GM06990 (cell line): ENCODE data around the gene SEC23IP.

Source experiments
- DNase-seq: peaks from one replicate; pipeline ENCODE4 v3.0.0-alpha.2; 2011; ENCODE audit not compliant: insufficient read length; ENCODE audit errors: extremely low read depth
- H3K27me3 ChIP-seq: replicated peaks from 2 replicates; pipeline ENCODE4 v1.6.0; 2011; ENCODE audit warnings: low read length; ENCODE audit not compliant: control insufficient read depth, insufficient read depth
- H3K36me3 ChIP-seq: 2 replicates; pipeline ENCODE4 v1.5.1; 2011; ENCODE audit warnings: low read length; ENCODE audit not compliant: control insufficient read depth, insufficient read depth
- H3K4me3 ChIP-seq: replicated peaks from 2 replicates; pipeline ENCODE4 v1.5.1; 2011; ENCODE audit warnings: low read depth, mild to moderate bottlenecking, control low read depth, low read length
- TF ChIP-seq, protein P1 (sequence below): IDR thresholded peaks from 2 replicates; pipeline ENCODE4 v1.5.1; 2011; ENCODE audit warnings: low read length, control low read depth, mild to moderate bottlenecking, inconsistent platforms; ENCODE audit not compliant: insufficient read depth, poor library complexity, severe bottlenecking

SEC23IP gene

DNA sequence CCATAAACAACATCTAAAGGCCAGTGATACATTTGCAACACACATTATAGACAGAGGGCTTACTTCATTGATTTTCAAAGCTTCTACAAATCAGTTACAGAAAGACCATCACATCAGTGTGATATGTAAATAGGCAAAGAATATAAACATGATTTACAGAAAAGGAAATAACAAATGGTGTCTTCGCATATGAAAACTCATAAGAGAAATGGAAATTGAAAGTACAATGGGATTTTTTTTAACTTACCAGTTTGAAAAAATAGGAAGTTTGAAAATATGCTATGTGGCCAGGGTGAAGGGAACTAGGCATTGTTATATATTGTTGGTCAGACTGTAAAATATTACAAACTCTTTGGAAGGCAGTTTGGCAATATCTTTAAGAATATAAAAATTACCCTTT lies 27.3 kb downstream of the SEC23IP start:
- Histone ChIP-seq H3K4me3 (no peak overlapping the region), H3K36me3 (peaks cover 10% of the 10 kb centered on the region), H3K27me3 (no peaks in the 10 kb centered on the region)
- peak; percentile 18 for DNase-seq
- TF ChIP-seq, protein P1, sequence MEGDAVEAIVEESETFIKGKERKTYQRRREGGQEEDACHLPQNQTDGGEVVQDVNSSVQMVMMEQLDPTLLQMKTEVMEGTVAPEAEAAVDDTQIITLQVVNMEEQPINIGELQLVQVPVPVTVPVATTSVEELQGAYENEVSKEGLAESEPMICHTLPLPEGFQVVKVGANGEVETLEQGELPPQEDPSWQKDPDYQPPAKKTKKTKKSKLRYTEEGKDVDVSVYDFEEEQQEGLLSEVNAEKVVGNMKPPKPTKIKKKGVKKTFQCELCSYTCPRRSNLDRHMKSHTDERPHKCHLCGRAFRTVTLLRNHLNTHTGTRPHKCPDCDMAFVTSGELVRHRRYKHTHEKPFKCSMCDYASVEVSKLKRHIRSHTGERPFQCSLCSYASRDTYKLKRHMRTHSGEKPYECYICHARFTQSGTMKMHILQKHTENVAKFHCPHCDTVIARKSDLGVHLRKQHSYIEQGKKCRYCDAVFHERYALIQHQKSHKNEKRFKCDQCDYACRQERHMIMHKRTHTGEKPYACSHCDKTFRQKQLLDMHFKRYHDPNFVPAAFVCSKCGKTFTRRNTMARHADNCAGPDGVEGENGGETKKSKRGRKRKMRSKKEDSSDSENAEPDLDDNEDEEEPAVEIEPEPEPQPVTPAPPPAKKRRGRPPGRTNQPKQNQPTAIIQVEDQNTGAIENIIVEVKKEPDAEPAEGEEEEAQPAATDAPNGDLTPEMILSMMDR: no peak

GRCh38 chr10:119928411-119928810 lies 35.9 kb downstream of the SEC23IP start:
- H3K36me3 ChIP-seq: peaks cover 7% of the 10 kb centered on the region
- H3K27me3 ChIP-seq: no peaks in the 10 kb centered on the region
- DNase-seq: no peak
- TF ChIP-seq, protein P1: no peak
- no peak overlapping the region for H3K4me3 ChIP-seq

DNA sequence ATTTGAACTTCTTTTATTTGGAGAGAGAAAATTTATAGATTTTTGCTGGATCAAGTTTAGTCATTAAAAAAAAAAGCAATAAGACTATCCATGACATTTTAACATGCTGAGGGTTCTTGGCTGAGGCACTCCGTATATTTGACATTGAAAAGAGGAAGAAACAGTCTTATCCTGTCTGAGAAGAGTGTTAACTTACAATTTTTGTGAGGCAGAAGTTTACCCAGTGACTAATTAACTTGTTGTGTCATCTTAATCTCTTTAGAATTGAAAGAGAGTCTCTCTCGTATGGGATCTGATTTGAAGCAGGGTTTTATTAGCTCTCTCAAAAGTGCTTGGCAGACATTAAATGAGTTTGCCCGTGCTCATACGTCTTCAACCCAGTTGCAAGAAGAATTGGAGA lies 39.3 kb downstream of the SEC23IP start:
- TF ChIP-seq, protein P1: no peak
- Histone ChIP-seq H3K4me3 (no peak overlapping the region), H3K36me3 (peaks cover 4% of the 10 kb centered on the region), H3K27me3 (no peaks in the 10 kb centered on the region)
- no peak for DNase-seq

DNA sequence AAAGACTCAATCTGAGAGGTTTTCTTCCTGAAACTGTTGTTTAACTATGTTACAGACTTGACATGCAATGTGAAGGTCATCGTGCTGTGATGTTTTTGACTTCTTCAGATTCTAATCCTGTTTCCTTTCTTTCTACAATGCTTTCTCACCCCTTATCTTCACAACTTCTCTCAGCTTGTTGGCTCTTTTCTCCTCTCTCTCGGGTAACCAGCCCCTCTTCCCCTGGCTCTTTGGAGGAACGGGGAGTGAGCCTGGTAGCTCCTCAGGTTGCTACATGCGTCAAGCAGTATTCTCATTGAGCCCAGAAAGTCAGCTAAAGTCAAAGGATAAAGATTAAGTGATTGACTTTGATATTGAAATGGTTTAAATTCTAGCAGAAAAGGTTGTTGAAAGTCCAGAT lies 40.1 kb downstream of the SEC23IP start:
- TF ChIP-seq, protein P1: no peak
- no peak for DNase-seq
- H3K27me3 ChIP-seq: no peaks in the 10 kb centered on the region
- peaks cover 3% of the 10 kb centered on the region for H3K36me3 ChIP-seq
- H3K4me3 ChIP-seq: no peak overlapping the region

DNA sequence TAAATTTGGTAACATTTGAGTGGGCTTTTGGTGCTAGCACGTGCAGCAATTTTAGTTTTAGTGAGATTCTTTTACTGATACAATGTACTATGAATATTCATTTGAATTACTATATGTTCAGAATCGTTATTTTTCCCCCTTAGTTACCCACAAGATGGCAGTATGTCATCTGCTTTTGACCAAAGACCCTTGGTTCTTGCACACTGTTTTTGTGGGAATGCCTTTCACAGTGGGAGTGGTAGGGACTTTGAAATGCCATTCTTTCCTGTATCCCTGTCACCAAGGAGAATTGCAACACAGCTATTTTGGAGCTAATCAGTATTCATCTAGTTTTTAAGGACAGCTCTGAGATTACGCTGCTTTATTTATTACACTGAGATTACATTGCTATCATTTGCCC lies 40.6 kb downstream of the SEC23IP start:
- Histone ChIP-seq H3K27me3 (no peaks in the 10 kb centered on the region), H3K4me3 (no peak overlapping the region), H3K36me3 (peaks cover 5% of the 10 kb centered on the region)
- TF ChIP-seq, protein P1: no peak
- DNase-seq: no peak

- no peak for DNase-seq
- H3K27me3 ChIP-seq: no peaks in the 10 kb centered on the region
- H3K4me3 ChIP-seq: no peak overlapping the region
- TF ChIP-seq, protein P1: no peak
- peaks cover 7% of the 10 kb centered on the region for H3K36me3 ChIP-seq
These were observed 48.0 kb downstream of the SEC23IP start for GRCh38 chr10:119940487-119940886.
